Measurements from ENCODE around the gene AP2M1.

The AP2M1 gene

GRCh38 chr3:184171562-184171961 is 3.1 kb upstream of the AP2M1 start:
- TF ChIP-seq CTCF (IDR thresholded peaks at IDR 0.05; ENCODE audit: control extremely low read depth, extremely low read depth, low read depth, missing control alignments), result no peak
- ChIA-PET CTCF (interaction anchor here (1.7 to 4.1 kb wide), 2 partner anchors 26 to 56 kb away, joined by 4 to 11 read pairs; no protein-coding TSS in a partner anchor), POLR2A (interaction anchor here (0.5 to 0.6 kb wide), 2 partner anchors 13 to 16 kb away, joined by 3 to 4 read pairs; no protein-coding TSS in a partner anchor)
- peak; percentile 61 for DNase-seq (ENCODE audit: extremely low spot score)

GRCh38 chr3:184172681-184173373 is 1.8 kb upstream of the AP2M1 start:
- no peak for TF ChIP-seq CTCF (IDR thresholded peaks at IDR 0.05; ENCODE audit: control extremely low read depth, extremely low read depth, low read depth, missing control alignments)
- POLR2A ChIA-PET, result no interaction called here
- DNase-seq (ENCODE audit: extremely low spot score), result no peak
- CTCF ChIA-PET, result interaction anchor here (0.8 to 4.1 kb wide), 7 partner anchors 10 to 288 kb away, joined by 3 to 11 read pairs (median 5); partner anchors contain the start of gene PARL

- TF ChIP-seq CTCF (IDR thresholded peaks at IDR 0.05; ENCODE audit: control extremely low read depth, extremely low read depth, low read depth, missing control alignments), result no peak
- DNase-seq (ENCODE audit: extremely low spot score), result no peak
- ChIA-PET POLR2A (no interaction called here), CTCF (interaction anchor here (0.8 to 4.1 kb wide), 7 partner anchors 10 to 288 kb away, joined by 3 to 11 read pairs (median 5); partner anchors contain the start of gene PARL)
Measured at GRCh38 chr3:184173374-184173722, 1.3 kb upstream of the AP2M1 start.

GRCh38 chr3:184174284-184174645 is 390 bp upstream of the AP2M1 start:
- TF ChIP-seq CTCF (IDR thresholded peaks at IDR 0.05; ENCODE audit: control extremely low read depth, extremely low read depth, low read depth, missing control alignments), result no peak
- no peak for DNase-seq (ENCODE audit: extremely low spot score)
- ChIA-PET CTCF (interaction anchor here (0.7 to 4.1 kb wide), 6 partner anchors 9 to 289 kb away, joined by 3 to 11 read pairs (median 6); partner anchors contain the start of gene PARL), POLR2A (interaction anchor here (1.1 kb wide), 1 partner anchor 11 kb away, joined by 7 read pairs; the partner anchor contains the start of gene ABCF3)

- DNase-seq (ENCODE audit: extremely low spot score), result no peak
- CTCF ChIA-PET, result no interaction called here
- TF ChIP-seq CTCF (IDR thresholded peaks at IDR 0.05; ENCODE audit: control extremely low read depth, extremely low read depth, low read depth, missing control alignments), result no peak
- POLR2A ChIA-PET, result no interaction called here
Measured at GRCh38 chr3:184175506-184175905, 851 bp downstream of the AP2M1 start.

- POLR2A ChIA-PET, result no interaction called here
- CTCF ChIA-PET, result interaction anchor here (1.0 to 2.1 kb wide), 2 partner anchors 52 to 74 kb away, joined by 3 to 7 read pairs; partner anchors contain the start of gene EEF1AKMT4
- DNase-seq (ENCODE audit: extremely low spot score), result no peak
- no peak for TF ChIP-seq CTCF (IDR thresholded peaks at IDR 0.05; ENCODE audit: control extremely low read depth, extremely low read depth, low read depth, missing control alignments)
Measured at GRCh38 chr3:184175981-184176376, 1.3 kb downstream of the AP2M1 start.
